SIG-M5 treated with dmso at 0.1 percent for 504 hours (cell line): ENCODE measurements around the gene SERPINA10.
"Not testable (repeated sequence)": the region's sequence is repeated elsewhere in the genome, so short reads cannot be mapped to it uniquely, and the experiment has no call there.

Experiments
- DNase-seq: peaks from one replicate; lab custom pipeline; 2025; ENCODE audit not compliant: unreplicated experiment; lab: John Stamatoyannopoulos, UW

Gene SERPINA10

GRCh38 chr14:94313991-94314655, 21.1 kb upstream of the SERPINA10 start:
- no peak for DNase-seq

- no peak for DNase-seq
These were observed 19.6 kb upstream of the SERPINA10 start for GRCh38 chr14:94312481-94313246.

GRCh38 chr14:94310248-94310647, 17.2 kb upstream of the SERPINA10 start:
- no peak for DNase-seq

GRCh38 chr14:94309721-94310120, 16.7 kb upstream of the SERPINA10 start:
- no peak for DNase-seq

- DNase-seq: peak; percentile 14
These were observed 14.4 kb upstream of the SERPINA10 start for GRCh38 chr14:94307410-94307992.

- DNase-seq: no peak
These were observed 13.2 kb upstream of the SERPINA10 start for GRCh38 chr14:94306047-94306978.

GRCh38 chr14:94305620-94306019, 12.6 kb upstream of the SERPINA10 start:
- DNase-seq: no peak

- no peak for DNase-seq
These were observed 11.2 kb upstream of the SERPINA10 start for GRCh38 chr14:94304243-94304642.

GRCh38 chr14:94303111-94303510, 10.0 kb upstream of the SERPINA10 start:
- no peak for DNase-seq

GRCh38 chr14:94298130-94298529, 5.1 kb upstream of the SERPINA10 start:
- no peak for DNase-seq

- DNase-seq: not testable (repeated sequence)
These were observed 3.1 kb upstream of the SERPINA10 start for GRCh38 chr14:94296181-94296545.

GRCh38 chr14:94295360-94296180, 2.5 kb upstream of the SERPINA10 start:
- DNase-seq: no peak

- DNase-seq: no peak
These were observed 483 bp upstream of the SERPINA10 start for GRCh38 chr14:94293578-94293924.

- DNase-seq: no peak
These were observed 569 bp downstream of the SERPINA10 start for GRCh38 chr14:94292526-94292871.

- DNase-seq: no peak
These were observed 1.1 kb downstream of the SERPINA10 start for GRCh38 chr14:94291906-94292525.

GRCh38 chr14:94291159-94291905, 1.7 kb downstream of the SERPINA10 start:
- no peak for DNase-seq

GRCh38 chr14:94290197-94290596, 2.9 kb downstream of the SERPINA10 start:
- no peak for DNase-seq

GRCh38 chr14:94288610-94289465, 4.2 kb downstream of the SERPINA10 start:
- DNase-seq: no peak
